DND-41 (cell line): ENCODE data around the gene PDXDC1.
"Not testable (repeated sequence)": the region's sequence is repeated elsewhere in the genome, so short reads cannot be mapped to it uniquely, and the experiment has no call there.

Source experiments
- ATAC-seq: fragments of 200-7000 bp; cut with Tn5 transposase; 3 replicates; pipeline ENCODE4 v1.9.1; 2021; ENCODE audit warnings: low read depth; ENCODE audit not compliant: insufficient read depth
- DNase-seq: peaks from one replicate; pipeline ENCODE4 v3.0.0-alpha.2; 2020
- H2AFZ ChIP-seq: 2 replicates; pipeline ENCODE4 v1.6.0; 2012; ENCODE audit warnings: low read depth, low read length
- H3K27ac ChIP-seq: 2 replicates; pipeline ENCODE4 v1.5.1; 2012; ENCODE audit warnings: low read length, inconsistent platforms
- H3K27me3 ChIP-seq: fragments of 200-600 bp; sonication (generic); 2 replicates; pipeline ENCODE4 v1.6.0; 2012; ENCODE audit warnings: low read length, mild to moderate bottlenecking, inconsistent platforms; ENCODE audit not compliant: insufficient read depth, poor library complexity
- H3K36me3 ChIP-seq: 2 replicates; pipeline ENCODE4 v1.5.1; 2012; ENCODE audit warnings: low read length, inconsistent platforms; ENCODE audit not compliant: insufficient read depth
- H3K4me1 ChIP-seq: 2 replicates; pipeline ENCODE4 v1.5.1; 2012; ENCODE audit warnings: mild to moderate bottlenecking, low read length; ENCODE audit not compliant: insufficient read depth
- H3K4me2 ChIP-seq: 2 replicates; pipeline ENCODE4 v1.6.0; 2012; ENCODE audit warnings: mild to moderate bottlenecking, moderate library complexity, low read length, inconsistent platforms; ENCODE audit not compliant: insufficient read depth
- H3K4me3 ChIP-seq, 2 experiments: fragments of 200-600 bp in 1 of 2; shearing (Covaris generic) in 1 of 2; 2 replicates each; pipeline ENCODE4 v1.5.1; 2012 to 2016; ENCODE audit warnings: inconsistent platforms in 2 of 2, low read length in 2 of 2, mild to moderate bottlenecking in 2 of 2, low read depth in 1 of 2, moderate library complexity in 1 of 2
- H3K79me2 ChIP-seq: 2 replicates; pipeline ENCODE4 v1.6.0; 2012; ENCODE audit warnings: low read length, inconsistent platforms; ENCODE audit not compliant: insufficient read depth
- H3K9ac ChIP-seq: 2 replicates; pipeline ENCODE4 v1.6.0; 2012; ENCODE audit warnings: low read depth, mild to moderate bottlenecking, inconsistent platforms, low read length, moderate library complexity
- H3K9me3 ChIP-seq: 2 replicates; pipeline ENCODE4 v1.5.1; 2012; ENCODE audit warnings: low read length, moderate library complexity, mild to moderate bottlenecking, inconsistent platforms; ENCODE audit not compliant: insufficient read depth, severe bottlenecking
- H4K20me1 ChIP-seq: 2 replicates; pipeline ENCODE4 v1.6.0; 2012; ENCODE audit warnings: low read length; ENCODE audit not compliant: insufficient read depth
- CTCF ChIP-seq: IDR thresholded peaks from 2 replicates; pipeline ENCODE4 v1.5.1; 2012; ENCODE audit warnings: borderline replicate concordance, low read length, moderate library complexity, mild to moderate bottlenecking; ENCODE audit not compliant: poor library complexity, severe bottlenecking; ENCODE audit errors: extremely low read depth
- EZH2 ChIP-seq: IDR thresholded peaks from 3 replicates; pipeline ENCODE4 v1.6.1; 2012; ENCODE audit warnings: borderline replicate concordance, low read depth, mild to moderate bottlenecking, moderate library complexity, low read length, inconsistent platforms; ENCODE audit not compliant: severe bottlenecking

The PDXDC1 gene

GRCh38 chr16:15046692-15047376, 72.0 kb downstream of the PDXDC1 start:
- H3K4me2 ChIP-seq: no peak overlapping the region
- H3K9ac ChIP-seq: no peak overlapping the region
- DNase-seq: no peak

GRCh38 chr16:15049581-15050180, 74.9 kb downstream of the PDXDC1 start:
- Histone ChIP-seq H3K4me2 (no peak overlapping the region), H3K27me3 (no peaks in the 10 kb centered on the region), H3K9ac (no peak overlapping the region), H3K4me3 (no peak overlapping the region), H3K4me1 (peaks cover 10% of the 10 kb centered on the region), H3K27ac (no peak overlapping the region), H3K79me2 (peaks cover 38% of the 10 kb centered on the region), H4K20me1 (peaks cover 5% of the 10 kb centered on the region), H3K9me3 (no peaks in the 10 kb centered on the region), H2AFZ (no peak overlapping the region), H3K36me3 (peaks cover 20% of the 10 kb centered on the region)
- no peak for DNase-seq
- ATAC-seq: no peak
- TF ChIP-seq CTCF: no peak
- no peak for TF ChIP-seq EZH2

More at GRCh38 chr16:15046692-15047376, 72.0 kb downstream of the PDXDC1 start:
- no peak for ATAC-seq
- H4K20me1 ChIP-seq: peaks cover 5% of the 10 kb centered on the region
- H3K79me2 ChIP-seq: peaks cover 17% of the 10 kb centered on the region
- no peak overlapping the region for H3K27ac ChIP-seq
- no peaks in the 10 kb centered on the region for H3K9me3 ChIP-seq
- no peaks in the 10 kb centered on the region for H3K4me1 ChIP-seq
- peaks cover 35% of the 10 kb centered on the region for H3K36me3 ChIP-seq
- H3K27me3 ChIP-seq: no peaks in the 10 kb centered on the region
- H2AFZ ChIP-seq: no peak overlapping the region
- TF ChIP-seq CTCF (no peak), EZH2 (no peak)
- H3K4me3 ChIP-seq: no peak overlapping the region

- H3K9me3 ChIP-seq, H3K9ac ChIP-seq, DNase-seq, H4K20me1 ChIP-seq, H3K27me3 ChIP-seq, H2AFZ ChIP-seq, ATAC-seq, H3K4me2 ChIP-seq, H3K27ac ChIP-seq, H3K4me3 ChIP-seq: not testable (repeated sequence)
- Histone ChIP-seq H3K36me3 (peaks cover 22% of the 10 kb centered on the region), H3K4me1 (peaks cover 18% of the 10 kb centered on the region), H3K79me2 (peaks cover 46% of the 10 kb centered on the region)
These were observed 75.6 kb downstream of the PDXDC1 start for GRCh38 chr16:15050440-15050839.

GRCh38 chr16:15051387-15051951, 76.6 kb downstream of the PDXDC1 start:
- Histone ChIP-seq H3K79me2 (peaks cover 48% of the 10 kb centered on the region), H3K36me3 (peaks cover 15% of the 10 kb centered on the region), H2AFZ (no peak overlapping the region), H3K9ac (no peak overlapping the region), H3K4me1 (peaks cover 22% of the 10 kb centered on the region), H4K20me1 (peaks cover 5% of the 10 kb centered on the region), H3K27ac (no peak overlapping the region), H3K27me3 (no peaks in the 10 kb centered on the region), H3K4me3 (no peak overlapping the region), H3K9me3 (no peaks in the 10 kb centered on the region), H3K4me2 (no peak overlapping the region)
- TF ChIP-seq CTCF (no peak), EZH2 (no peak)
- no peak for ATAC-seq
- DNase-seq: no peak
